HepG2 (cell line): ENCODE measurements around the gene COQ4. TPM values are rescaled to one million over a fixed set of nuclear protein-coding genes. Genes with fewer than 3 reads are reported as not detected.
A peak's percentile ranks its signal among the peaks of the same experiment; 100 is the strongest.

Experiments used
- ATF7-NPFF ChIP-seq: sonication (generic); formaldehyde crosslinking; IDR thresholded peaks from 2 replicates; pipeline ENCODE4 v1.8.1; 2023; ENCODE audit warnings: mild to moderate bottlenecking, low read depth, missing genetic modification reagents, moderate library complexity
- BCLAF1 ChIP-seq: fragments of 450-650 bp; IDR thresholded peaks from 2 replicates; pipeline ENCODE4 v1.6.1; 2017; ENCODE audit warnings: mild to moderate bottlenecking
- BHLHE40 ChIP-seq: IDR thresholded peaks from 2 replicates; pipeline ENCODE4 v1.6.1; 2011; ENCODE audit warnings: low read length, improper control_type of control experiment
- CREBL2 ChIP-seq: sonication (generic); formaldehyde crosslinking; IDR thresholded peaks from 2 replicates; pipeline ENCODE4 v1.8.1; 2023; ENCODE audit warnings: missing genetic modification reagents, mild to moderate bottlenecking, borderline replicate concordance
- GFI1 ChIP-seq: sonication (generic); formaldehyde crosslinking; IDR thresholded peaks from 2 replicates; pipeline ENCODE4 v1.5.0; 2020; ENCODE audit warnings: missing genetic modification reagents, mild to moderate bottlenecking, borderline replicate concordance
- IRF2 ChIP-seq: IDR thresholded peaks from 2 replicates; pipeline ENCODE4 v1.6.1; 2018; ENCODE audit warnings: missing genetic modification reagents, missing compliant biosample characterization
- IRX3 ChIP-seq: sonication (generic); formaldehyde crosslinking; IDR thresholded peaks from 2 replicates; pipeline ENCODE4 v1.8.1; 2023; ENCODE audit warnings: mild to moderate bottlenecking, low read depth, missing genetic modification reagents, borderline replicate concordance
- KLF15 ChIP-seq: sonication (generic); formaldehyde crosslinking; IDR thresholded peaks from 2 replicates; pipeline ENCODE4 v1.8.1; 2023; ENCODE audit warnings: borderline replicate concordance, mild to moderate bottlenecking, inconsistent platforms, missing genetic modification reagents, mixed read lengths
- MXI1 ChIP-seq: IDR thresholded peaks from 3 replicates; pipeline ENCODE4 v1.6.1; 2012; ENCODE audit warnings: low read depth, low read length, inconsistent platforms, borderline replicate concordance
- RFX3 ChIP-seq: IDR thresholded peaks from 2 replicates; pipeline ENCODE4 v1.6.1; 2016; ENCODE audit warnings: missing biosample characterization, missing genetic modification reagents
- TFAP4 ChIP-seq: sonication (generic); IDR thresholded peaks from 2 replicates; pipeline ENCODE4 v1.6.1; 2016; ENCODE audit warnings: low read depth, borderline replicate concordance
- U2AF2 ChIP-seq: fragments of 200-400 bp; formaldehyde crosslinking; IDR thresholded peaks from 2 replicates; pipeline ENCODE4 v1.6.1; 2017; ENCODE audit warnings: low read depth, mild to moderate bottlenecking, low read length
- ZBTB1 ChIP-seq: sonication (generic); formaldehyde crosslinking; IDR thresholded peaks from 2 replicates; pipeline ENCODE4 v1.4.0; 2020; ENCODE audit warnings: missing genetic modification reagents, borderline replicate concordance
- ZNF160 ChIP-seq: sonication (generic); formaldehyde crosslinking; IDR thresholded peaks from 2 replicates; pipeline ENCODE4 v1.8.0; 2022; ENCODE audit warnings: mild to moderate bottlenecking, inconsistent platforms, missing genetic modification reagents
- ZNF350 ChIP-seq: sonication (generic); formaldehyde crosslinking; IDR thresholded peaks from 2 replicates; pipeline ENCODE4 v1.4.0; 2020; ENCODE audit warnings: mild to moderate bottlenecking, low read depth, missing genetic modification reagents, borderline replicate concordance
- ZNF784 ChIP-seq: sonication (generic); formaldehyde crosslinking; IDR thresholded peaks from 2 replicates; pipeline ENCODE4 v1.5.1; 2020; ENCODE audit warnings: missing genetic modification reagents, mild to moderate bottlenecking, borderline replicate concordance
- ZSCAN29 ChIP-seq: sonication (generic); formaldehyde crosslinking; conservative IDR thresholded peaks from 2 replicates; pipeline ENCODE4 v1.4.0; 2020; ENCODE audit warnings: mild to moderate bottlenecking, missing genetic modification reagents
- polyA plus RNA-seq, 8 experiments: library from polyadenylated mRNA; depleted of rRNA in 3 of 8; stranded (reverse) in 7 of 8; unstranded in 1 of 8; fragments of >200 nt; fragmentation: Illumina TruSeq in 4 of 8; extraction: Trizol in 4 of 8; gene quantifications; 2 replicates each; pipeline versions ENCODE4 v1.2.1 to v1.2.3, GENCODE V29; 2011 to 2016; ENCODE audit warnings: low read depth in 4 of 8, missing spikeins in 1 of 8, mixed read lengths in 1 of 8; ENCODE audit not compliant: insufficient read depth in 1 of 8
- total RNA-seq, 5 experiments: library from RNA; depleted of rRNA; stranded (reverse); fragments of >200 nt; fragmentation: Illumina TruSeq; extraction: Trizol; gene quantifications; 2 replicates each; pipeline ENCODE4 v1.2.3, GENCODE V29; 2016; ENCODE audit warnings: low read depth in 1 of 5
- TF ChIP-seq, protein P1 (sequence below): sonication (generic); formaldehyde crosslinking; conservative IDR thresholded peaks from 2 replicates; pipeline ENCODE4 v1.5.0; 2020; ENCODE audit warnings: missing genetic modification reagents
- TF ChIP-seq, protein P2 (sequence below): sonication (generic); formaldehyde crosslinking; IDR thresholded peaks from 2 replicates; pipeline ENCODE4 v1.4.0; 2020; ENCODE audit warnings: missing genetic modification reagents, mild to moderate bottlenecking, borderline replicate concordance
- TF ChIP-seq, protein P3 (sequence below): sonication (generic); formaldehyde crosslinking; conservative IDR thresholded peaks from 2 replicates; pipeline ENCODE4 v1.8.1; 2023; ENCODE audit warnings: missing genetic modification reagents

Gene COQ4
- total and polyA plus RNA-seq, 2 of the 13 experiments (the other 11 are each of a cell fraction or from before 2014, with no cell fraction given), result 26.1 to 36.0 TPM

DNA sequence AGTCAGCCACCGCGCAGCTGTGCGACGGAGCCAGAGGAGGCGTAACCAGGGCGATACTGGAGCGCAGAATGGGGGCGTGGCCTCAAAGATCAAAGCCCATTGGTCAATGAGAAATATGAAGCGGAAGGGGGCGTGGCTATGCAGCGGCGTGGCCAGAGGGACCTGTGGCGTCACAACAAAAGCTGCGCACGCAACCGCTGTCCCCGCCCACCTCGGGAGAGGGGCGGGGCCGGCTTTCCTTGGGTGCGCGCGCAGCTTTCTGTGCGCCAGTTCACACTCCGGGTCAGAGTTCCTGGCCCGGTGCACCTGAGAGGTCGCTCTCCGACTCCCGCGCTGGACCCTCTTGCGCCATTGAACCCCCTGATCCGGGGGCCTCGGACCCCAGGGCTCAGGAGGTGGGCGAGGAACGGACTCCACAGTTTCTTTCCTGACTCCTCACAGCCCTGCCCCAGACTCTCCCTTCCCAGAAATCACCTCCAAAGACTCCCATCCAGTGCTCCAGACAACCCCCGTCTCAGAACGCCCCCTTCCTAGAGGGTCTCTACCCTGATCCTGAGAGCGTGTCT, 46.5 kb upstream of the COQ4 start, which contains the start of gene SWI5 (continued):
- TF ChIP-seq, protein P1, sequence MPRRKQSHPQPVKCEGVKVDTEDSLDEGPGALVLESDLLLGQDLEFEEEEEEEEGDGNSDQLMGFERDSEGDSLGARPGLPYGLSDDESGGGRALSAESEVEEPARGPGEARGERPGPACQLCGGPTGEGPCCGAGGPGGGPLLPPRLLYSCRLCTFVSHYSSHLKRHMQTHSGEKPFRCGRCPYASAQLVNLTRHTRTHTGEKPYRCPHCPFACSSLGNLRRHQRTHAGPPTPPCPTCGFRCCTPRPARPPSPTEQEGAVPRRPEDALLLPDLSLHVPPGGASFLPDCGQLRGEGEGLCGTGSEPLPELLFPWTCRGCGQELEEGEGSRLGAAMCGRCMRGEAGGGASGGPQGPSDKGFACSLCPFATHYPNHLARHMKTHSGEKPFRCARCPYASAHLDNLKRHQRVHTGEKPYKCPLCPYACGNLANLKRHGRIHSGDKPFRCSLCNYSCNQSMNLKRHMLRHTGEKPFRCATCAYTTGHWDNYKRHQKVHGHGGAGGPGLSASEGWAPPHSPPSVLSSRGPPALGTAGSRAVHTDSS (CRISPR knock-in tag), result no peak
- TF ChIP-seq, protein P2, sequence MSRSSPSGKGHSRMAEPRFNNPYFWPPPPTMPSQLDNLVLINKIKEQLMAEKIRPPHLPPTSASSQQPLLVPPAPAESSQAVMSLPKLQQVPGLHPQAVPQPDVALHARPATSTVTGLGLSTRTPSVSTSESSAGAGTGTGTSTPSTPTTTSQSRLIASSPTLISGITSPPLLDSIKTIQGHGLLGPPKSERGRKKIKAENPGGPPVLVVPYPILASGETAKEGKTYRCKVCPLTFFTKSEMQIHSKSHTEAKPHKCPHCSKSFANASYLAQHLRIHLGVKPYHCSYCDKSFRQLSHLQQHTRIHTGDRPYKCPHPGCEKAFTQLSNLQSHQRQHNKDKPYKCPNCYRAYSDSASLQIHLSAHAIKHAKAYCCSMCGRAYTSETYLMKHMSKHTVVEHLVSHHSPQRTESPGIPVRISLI, result no peak
- TF ChIP-seq TFAP4 (peak; percentile 70; the same call in 1 of the 2 replicates), BCLAF1 (no peak), ZNF160 (CRISPR knock-in tag) (no peak), RFX3 (CRISPR knock-in tag) (peak; percentile 52; the same call in 1 of the 2 replicates), IRX3 (no peak), BHLHE40 (no peak), ZNF350 (no peak; the same call in 1 of the 2 replicates), ZSCAN29 (CRISPR knock-in tag) (no peak), ZNF784 (peak; percentile 83; the same call in 1 of the 2 replicates), GFI1 (CRISPR knock-in tag) (no peak), CREBL2 (CRISPR knock-in tag) (0 out of 2 replicates have a peak, but pooled peaks have one; percentile 69), IRF2 (CRISPR knock-in tag) (peak; percentile 59; the same call in 1 of the 2 replicates), KLF15 (CRISPR knock-in tag) (peak; percentile 75; the same call in 1 of the 2 replicates), ZBTB1 (CRISPR knock-in tag) (no peak), ATF7-NPFF (CRISPR knock-in tag) (0 out of 2 replicates have a peak, but pooled peaks have one; percentile 42), U2AF2 (no peak), MXI1 (peak; percentile 82; the same call in 1 of the 3 replicates)
- TF ChIP-seq, protein P3, sequence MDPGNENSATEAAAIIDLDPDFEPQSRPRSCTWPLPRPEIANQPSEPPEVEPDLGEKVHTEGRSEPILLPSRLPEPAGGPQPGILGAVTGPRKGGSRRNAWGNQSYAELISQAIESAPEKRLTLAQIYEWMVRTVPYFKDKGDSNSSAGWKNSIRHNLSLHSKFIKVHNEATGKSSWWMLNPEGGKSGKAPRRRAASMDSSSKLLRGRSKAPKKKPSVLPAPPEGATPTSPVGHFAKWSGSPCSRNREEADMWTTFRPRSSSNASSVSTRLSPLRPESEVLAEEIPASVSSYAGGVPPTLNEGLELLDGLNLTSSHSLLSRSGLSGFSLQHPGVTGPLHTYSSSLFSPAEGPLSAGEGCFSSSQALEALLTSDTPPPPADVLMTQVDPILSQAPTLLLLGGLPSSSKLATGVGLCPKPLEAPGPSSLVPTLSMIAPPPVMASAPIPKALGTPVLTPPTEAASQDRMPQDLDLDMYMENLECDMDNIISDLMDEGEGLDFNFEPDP (CRISPR knock-in tag), result no peak
